C4-2B (cell line): ENCODE measurements around the gene CA10.

Source experiments
- CTCF ChIP-seq: fragments of 450-650 bp; conservative IDR thresholded peaks from 2 replicates; pipeline ENCODE4 v1.5.1; 2017; ENCODE audit warnings: mild to moderate bottlenecking
- ZFX ChIP-seq: fragments of 450-650 bp; IDR thresholded peaks from 2 replicates; pipeline ENCODE4 v1.6.1; 2017

- TF ChIP-seq CTCF (no peak), ZFX (no peak)
These were observed 19.8 kb downstream of the CA10 start for GRCh38 chr17:52138752-52139151.
